ENCODE measurements around the gene MAP2. TPM values are rescaled to one million over a fixed set of nuclear protein-coding genes. Genes with fewer than 3 reads are reported as not detected.

Gene MAP2
- total RNA-seq, 1 experiment from 2014 or later = 7.6 TPM

DNA sequence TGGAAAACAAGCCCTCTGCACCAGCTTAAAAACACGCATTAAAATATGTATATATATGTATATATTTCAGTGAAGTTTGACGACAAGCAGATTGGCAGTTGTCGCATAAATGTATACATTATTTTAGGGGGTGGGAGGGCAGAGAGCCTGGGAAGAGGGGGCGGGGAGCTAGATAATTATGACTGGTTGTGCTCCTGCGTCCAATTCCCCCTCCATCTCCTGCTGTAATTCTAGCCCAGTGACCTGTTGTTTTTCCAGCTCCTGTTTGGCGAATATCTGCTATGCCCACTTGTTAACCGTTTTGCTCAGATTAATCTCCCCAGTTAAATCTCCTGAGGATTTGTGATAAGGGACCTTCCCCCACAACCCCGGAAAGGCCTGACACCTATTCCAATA, 348.4 kb downstream of the MAP2 start (continued):
- TF ChIP-seq, protein P1, sequence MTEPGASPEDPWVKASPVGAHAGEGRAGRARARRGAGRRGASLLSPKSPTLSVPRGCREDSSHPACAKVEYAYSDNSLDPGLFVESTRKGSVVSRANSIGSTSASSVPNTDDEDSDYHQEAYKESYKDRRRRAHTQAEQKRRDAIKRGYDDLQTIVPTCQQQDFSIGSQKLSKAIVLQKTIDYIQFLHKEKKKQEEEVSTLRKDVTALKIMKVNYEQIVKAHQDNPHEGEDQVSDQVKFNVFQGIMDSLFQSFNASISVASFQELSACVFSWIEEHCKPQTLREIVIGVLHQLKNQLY (CRISPR knock-in tag; IDR thresholded peaks at IDR 0.05) = no peak
- TF ChIP-seq SMAD4 (CRISPR knock-in tag; IDR thresholded peaks at IDR 0.05) = no peak
- no peak for TF ChIP-seq TCF7 (CRISPR knock-in tag; IDR thresholded peaks at IDR 0.05; ENCODE audit: low read depth)
- no peak for TF ChIP-seq NR3C1 (CRISPR knock-in tag; conservative IDR thresholded peaks at IDR 0.05; ENCODE audit: low read depth)
- TF ChIP-seq ATF1 (CRISPR knock-in tag; IDR thresholded peaks at IDR 0.05) = no peak

DNA sequence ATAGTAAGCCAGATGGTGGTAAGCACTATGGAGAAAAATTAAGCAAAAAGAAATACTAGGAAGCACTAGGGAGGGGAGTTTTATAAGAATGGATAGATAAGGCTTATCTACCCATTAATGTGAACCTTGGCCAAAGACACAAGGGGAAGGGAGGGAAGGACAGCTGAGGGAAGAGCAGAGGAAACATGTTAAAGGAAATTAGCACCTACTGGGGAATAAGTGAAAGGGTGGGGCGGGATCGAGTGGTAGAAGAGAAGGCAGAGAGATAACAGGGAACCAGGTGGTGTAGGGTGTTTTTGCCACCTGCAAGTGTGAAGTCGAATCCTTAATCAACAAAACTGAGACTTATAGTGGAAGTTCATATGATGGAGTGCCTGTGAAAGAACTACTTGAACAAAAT, 349.5 kb downstream of the MAP2 start:
- Mint-ChIP-seq H3K27ac (no peak overlapping the region), H3K36me3 (no peaks in the 10 kb centered on the region), H3K4me1 (peaks cover 11% of the 10 kb centered on the region), H3K27me3 (ENCODE audit: low read depth) (peaks cover 72% of the 10 kb centered on the region), H3K9me3 (no peaks in the 10 kb centered on the region), H3K4me3 (0 out of 2 replicates have a peak overlapping the region, but pooled peaks have one; percentile 12)
- ATAC-seq (no peak), DNase-seq (ENCODE audit: low spot score) (no peak)
- ChIA-PET CTCF (interaction anchor here (2.5 kb wide), 1 partner anchor 187 kb away, joined by 21 read pairs; no protein-coding TSS in a partner anchor), POLR2A (no interaction called here)
- TF ChIP-seq ZNF423 (CRISPR knock-in tag; IDR thresholded peaks at IDR 0.05) (no peak), SP1 (CRISPR knock-in tag; conservative IDR thresholded peaks at IDR 0.05) (no peak)
